SH-SY5Y (cell line): ENCODE data around the gene PLA2G4B.

Source experiments
- GATA2 ChIP-seq: IDR thresholded peaks from 2 replicates; pipeline ENCODE4 v1.6.1; 2011; ENCODE audit warnings: mild to moderate bottlenecking, low read depth, low read length
- GATA3 ChIP-seq: IDR thresholded peaks from 2 replicates; pipeline ENCODE4 v1.6.1; 2011; ENCODE audit warnings: low read depth, mild to moderate bottlenecking, low read length, moderate library complexity

DNA sequence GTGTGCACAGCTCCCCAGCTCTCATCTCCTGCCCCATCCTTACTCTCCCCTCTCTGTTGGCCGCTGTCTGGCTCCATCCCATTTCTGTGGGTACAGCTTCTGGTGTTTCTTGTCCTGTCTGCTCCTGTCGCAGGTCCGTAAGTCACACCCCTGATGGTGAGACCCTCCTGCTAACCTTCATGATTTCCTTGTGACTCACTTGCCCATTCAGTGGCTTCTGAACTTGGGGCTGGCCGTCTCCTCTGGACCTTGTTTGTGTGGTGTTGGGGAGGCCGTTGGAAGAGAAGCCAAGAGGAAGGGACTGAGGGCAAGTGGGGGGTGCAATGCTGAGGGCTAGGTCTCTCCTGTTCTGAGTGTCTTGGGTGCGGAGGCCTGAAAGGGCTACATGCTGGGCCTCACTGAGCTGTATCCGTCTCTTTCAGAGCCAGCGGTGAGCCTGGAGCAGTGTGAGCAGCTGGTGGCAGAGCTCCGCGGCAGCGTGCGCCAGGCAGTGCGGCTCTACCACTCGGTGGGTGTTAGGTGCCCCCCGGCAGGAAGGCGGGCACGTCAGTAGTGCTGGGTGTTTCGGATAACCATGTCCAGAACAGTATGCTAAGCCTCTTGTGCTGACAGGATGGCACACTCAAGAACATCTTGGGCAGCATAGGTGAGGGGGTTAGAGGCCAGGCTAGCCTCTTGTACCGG is 14.4 kb upstream of the PLA2G4B start:
- TF ChIP-seq GATA2 (no peak), GATA3 (no peak)
